SIG-M5 treated with dmso at 0.1 percent for 504 hours (cell line): Measurements from ENCODE around the gene MAMDC4.
"Not testable (repeated sequence)": the region's sequence is repeated elsewhere in the genome, so short reads cannot be mapped to it uniquely, and the experiment has no call there.

ENCODE experiments used
- DNase-seq: peaks from one replicate; lab custom pipeline; 2025; ENCODE audit not compliant: unreplicated experiment; lab: John Stamatoyannopoulos, UW

MAMDC4 gene

DNA sequence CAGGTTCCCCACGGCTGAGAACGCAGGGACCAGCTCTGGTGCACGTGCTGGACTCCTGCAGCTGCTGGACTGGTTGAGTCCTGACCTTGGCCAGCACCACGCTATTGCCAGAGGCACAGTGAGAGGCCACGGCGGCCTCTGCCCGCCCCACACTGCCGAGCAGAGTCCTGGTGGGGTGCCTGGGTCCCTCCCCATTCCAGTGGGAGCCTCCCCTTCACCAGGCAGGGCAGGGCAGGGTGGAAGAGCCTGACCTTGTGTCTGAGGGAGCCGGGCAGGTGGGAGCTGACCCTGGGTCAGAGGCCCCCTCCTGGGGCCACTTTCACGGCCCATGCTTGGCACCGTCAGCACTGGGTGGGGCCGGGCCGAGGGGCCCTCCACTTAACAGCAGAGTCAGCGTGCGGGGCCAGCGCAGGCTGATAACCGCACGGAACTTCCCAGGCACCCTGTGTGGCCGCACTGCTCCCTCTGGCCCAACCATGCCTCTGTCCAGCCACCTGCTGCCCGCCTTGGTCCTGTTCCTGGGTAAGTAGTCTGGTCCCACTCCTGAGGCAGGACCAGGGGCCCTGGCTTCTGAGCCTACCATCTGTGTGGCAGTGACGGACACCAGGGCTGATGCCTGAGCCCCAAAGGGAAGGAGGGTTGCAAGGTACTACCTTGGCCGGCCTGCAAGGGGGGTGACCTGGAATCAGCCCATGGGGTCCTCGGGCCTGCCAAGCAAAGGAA lies at the start of gene MAMDC4:
Gene MAMDC4, plus strand, starts transcription at position 406 of the 723 bp plus-strand sequence. Its CDS starts 71 bp downstream, at position 477.
- no peak for DNase-seq

DNA sequence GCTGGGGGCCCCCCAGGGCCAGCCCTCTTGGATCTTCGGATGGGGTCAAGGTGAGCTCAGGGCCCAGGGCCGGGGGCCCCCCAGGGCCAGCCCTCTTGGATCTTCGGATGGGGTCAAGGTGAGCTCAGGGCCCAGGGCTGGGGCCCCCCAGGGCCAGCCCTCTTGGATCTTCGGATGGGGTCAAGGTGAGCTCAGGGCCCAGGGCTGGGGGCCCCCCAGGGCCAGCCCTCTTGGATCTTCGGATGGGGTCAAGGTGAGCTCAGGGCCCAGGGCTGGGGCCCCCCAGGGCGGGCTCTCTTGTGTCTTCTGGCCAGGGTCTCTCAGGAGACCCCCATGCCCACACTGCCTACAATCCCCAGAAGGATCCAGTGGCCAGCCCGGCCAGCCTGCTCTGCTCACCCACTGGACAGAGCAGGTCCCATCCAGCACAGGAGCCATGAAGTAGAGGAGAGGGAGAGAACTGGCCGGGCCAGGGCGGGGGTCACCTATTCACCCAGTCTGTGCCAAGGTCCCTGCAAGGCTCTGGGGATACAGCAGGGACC lies 49.1 kb upstream of the MAMDC4 start:
- DNase-seq = not testable (repeated sequence)

DNA sequence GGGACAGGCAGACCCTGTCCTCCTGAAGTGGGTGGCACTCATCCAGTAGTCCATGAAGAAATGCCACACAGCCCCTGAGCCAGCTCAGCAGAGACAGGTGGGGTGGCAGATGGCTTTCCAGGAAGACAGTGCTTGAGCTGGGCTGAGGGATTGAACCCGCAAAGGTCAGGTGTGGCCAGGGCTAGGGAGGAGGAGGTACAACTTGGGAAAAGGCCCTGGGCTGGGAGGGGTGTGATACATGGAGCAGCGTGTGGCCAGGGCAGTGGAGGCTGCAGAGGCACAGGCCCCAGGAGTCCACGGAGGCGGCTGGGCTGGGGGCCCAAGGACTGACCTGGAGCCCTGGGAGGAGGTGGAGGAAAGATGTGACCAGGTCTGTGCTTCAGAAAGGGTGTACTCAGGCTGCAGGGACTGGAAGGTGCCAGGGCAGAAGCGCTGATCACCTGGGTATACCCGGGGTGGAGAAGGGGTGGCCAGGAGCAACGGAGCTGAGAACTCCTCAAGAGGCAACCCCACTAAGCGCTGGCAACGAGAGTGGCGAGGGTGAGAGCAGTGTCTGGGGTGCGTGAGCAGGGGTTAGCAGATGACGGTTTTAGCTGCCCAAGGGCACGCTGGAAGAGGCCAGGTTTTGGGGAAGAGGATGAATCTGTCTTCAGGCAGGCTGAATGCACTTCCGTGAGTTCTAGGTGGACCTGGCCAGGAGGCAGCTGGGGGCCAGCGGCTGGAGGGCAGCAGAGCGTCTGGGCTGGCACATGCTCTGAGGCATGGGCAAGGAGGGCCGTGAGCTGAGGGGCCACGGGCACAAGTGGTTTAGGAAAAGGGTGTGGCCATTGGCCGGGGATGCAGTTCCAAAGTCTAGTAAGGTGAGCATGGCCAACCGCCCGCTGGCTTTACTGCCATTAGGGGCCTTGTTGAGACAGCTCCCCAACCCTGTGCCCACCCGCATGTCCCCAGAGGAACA lies 48.3 kb upstream of the MAMDC4 start:
- no peak for DNase-seq

DNA sequence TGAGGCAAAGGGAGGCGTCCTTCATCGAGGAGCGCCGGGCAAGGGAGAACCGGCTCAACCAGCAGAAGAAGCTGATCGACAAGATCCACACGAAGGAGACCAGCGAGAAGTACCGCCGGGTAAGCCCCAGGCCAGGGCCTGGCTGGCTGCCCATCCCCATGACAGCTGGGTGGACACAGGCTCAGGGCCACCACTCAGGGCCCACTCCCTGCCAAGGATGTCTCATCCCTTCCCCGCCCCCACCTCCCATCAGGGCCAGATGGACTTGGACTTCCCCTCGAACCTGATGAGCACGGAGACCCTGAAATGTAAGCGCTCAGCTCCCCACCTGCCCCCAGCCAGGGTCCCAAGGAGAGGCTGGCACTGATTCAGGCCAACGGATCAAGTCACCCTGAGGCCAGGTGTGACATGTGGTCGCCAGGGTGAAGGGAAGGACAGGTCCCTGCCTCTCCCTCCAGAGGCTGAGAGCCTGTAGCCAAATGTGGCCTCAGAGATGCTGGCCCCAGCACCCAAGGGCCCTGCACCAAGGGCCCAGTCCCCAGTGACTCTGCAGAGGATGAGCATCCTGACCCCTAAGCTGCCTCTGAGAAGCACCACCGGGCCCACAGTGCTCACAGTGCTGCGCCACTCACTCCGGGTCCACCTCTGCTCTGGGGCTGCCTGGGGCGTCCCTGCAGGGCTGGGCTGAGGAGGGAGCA lies 47.5 kb upstream of the MAMDC4 start:
- DNase-seq = peak; percentile 4

DNA sequence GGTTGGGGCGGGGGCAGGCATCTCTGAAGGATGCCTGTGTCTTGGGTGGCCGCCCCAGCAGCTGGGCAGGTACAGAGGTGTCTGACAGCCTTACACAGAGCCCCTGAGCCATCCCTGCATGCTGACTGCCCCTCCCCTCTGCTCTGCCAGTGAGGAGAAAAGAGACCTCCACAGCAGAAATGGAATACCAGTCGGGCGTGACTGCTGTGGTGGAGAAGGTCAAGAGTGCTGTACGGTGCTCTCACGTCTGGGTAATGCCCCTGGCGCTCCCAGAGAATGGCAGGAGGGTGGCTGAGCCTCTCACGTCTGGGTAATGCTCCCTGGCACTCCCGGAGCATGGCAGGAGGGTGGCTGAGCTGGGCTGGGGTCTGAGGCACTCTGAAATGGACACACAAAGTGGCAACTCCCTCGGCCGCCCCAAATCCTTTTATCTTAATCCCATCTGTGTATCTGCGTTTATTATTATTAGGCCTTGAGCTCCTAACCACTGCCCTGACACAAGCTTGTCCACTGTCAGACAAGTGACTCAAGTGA lies 46.9 kb upstream of the MAMDC4 start:
- no peak for DNase-seq

DNA sequence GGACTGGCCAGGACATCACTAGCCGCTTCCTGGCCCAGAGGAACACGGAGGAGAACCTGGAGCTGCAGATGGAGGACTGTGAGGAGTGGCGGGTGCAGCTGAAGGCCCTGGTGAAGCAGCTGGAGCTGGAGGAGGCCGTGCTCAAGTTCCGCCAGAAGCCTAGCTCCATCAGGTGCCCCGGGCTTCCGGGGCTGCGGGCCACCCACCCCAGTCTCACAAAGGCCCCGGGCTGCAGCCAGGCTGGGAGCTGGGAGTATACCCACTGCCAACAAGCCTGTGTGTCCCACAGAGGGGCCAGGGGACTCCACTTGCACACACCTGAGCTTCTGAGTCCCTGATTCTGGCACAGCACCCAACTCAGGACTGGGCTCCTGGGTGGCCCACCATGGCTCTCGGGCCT lies 46.1 kb upstream of the MAMDC4 start:
- DNase-seq = no peak

DNA sequence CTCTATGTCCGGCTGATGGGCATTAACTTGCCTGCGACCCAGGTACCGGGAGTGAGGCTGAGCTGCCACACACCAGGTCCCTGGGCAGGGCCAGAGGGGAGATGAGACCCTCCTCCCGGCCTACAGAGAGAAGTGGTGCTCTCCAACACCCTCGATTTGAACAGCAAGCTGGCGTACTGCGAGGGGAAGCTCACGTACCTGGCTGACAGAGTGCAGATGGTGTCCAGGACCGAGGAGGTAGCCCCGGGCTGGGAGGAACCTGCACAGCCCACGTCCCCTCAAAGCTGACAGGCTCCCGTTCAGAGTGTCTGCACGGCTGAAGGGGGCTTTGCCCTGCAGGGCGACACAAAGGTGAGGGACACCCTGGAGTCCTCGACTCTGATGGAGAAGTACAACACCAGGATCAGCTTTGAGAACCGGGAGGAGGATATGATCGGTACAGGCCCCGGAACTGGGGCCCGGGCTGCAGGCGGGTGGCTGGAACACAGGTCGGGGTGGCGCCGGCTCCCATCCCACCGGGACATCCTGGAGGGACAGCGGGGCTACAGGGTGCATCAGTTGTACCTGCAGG lies 45.4 kb upstream of the MAMDC4 start:
- DNase-seq = no peak

DNA sequence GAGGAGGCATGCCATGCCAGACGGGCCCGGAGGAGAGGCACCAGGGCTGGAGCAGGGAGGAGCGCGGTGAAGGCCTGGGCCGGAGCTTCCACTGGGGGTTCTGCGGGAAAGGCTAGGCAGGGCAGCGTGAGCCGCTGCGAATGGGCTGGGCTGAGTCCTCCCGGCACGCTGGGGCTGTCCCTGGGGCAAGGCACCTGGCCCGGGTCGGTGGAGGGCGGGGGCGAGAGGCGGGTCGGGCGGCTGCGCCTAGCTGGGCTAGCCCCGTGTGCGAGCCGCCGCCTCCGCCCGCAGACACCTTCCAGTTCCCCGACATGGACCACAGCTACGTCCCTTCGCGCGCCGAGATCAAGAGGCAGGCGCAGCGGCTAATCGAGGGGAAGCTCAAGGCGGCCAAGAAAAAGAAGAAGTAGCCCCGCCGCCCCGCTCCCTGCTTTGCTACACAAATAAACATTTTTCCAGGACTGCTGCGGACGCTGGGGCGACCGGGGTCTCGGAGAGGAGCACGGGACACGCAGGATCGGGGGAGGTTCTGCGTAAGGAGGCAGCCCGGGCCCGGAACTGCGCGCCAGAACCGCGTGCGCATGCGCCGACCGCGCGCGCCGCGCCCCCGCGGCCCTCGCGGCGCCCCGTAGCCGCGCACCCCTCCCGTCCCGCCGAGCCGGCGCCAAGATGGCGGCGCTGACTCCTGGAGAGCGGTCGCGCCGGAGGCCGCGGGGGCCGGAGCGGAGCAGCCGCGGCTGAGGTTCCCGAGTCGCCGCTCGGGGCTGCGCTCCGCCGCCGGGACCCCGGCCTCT lies 44.7 kb upstream of the MAMDC4 start, which contains the start of gene RABL6:
Gene RABL6, plus strand, starts transcription at position 668 of the 794 bp plus-strand sequence. CDS start 249 bp downstream, outside the sequence.
- DNase-seq = peak; percentile 82

DNA sequence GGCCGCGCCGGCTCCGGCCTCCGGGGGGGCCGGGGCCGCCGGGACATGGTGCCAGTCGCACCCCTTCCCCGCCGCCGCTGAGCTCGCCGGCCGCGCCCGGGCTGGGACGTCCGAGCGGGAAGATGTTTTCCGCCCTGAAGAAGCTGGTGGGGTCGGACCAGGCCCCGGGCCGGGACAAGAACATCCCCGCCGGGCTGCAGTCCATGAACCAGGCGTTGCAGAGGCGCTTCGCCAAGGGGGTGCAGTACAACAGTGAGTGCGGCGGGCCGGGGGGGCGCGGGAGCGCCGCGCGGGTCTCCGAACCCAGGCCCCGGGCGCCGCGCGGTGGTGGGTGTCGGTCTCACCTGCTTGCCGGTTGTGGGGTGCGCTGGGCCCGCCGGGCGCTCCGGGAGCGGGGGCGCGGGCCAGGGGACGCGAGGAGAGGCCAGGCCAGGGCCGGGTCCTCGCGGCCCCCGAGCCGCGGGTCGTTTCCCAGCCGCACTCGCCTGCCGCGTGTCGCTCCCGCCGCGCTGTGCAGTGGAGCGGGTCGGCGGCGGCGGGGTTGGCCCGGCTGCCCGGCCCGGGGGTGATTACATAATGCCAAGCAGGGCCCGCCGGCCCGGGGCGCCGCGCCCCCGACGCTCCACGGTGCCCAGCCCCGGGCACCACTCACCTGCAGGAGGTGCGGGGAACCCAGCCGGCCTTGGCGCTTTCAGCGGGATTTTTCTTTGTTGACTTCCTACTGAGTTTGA lies 43.9 kb upstream of the MAMDC4 start:
- DNase-seq = no peak

DNA sequence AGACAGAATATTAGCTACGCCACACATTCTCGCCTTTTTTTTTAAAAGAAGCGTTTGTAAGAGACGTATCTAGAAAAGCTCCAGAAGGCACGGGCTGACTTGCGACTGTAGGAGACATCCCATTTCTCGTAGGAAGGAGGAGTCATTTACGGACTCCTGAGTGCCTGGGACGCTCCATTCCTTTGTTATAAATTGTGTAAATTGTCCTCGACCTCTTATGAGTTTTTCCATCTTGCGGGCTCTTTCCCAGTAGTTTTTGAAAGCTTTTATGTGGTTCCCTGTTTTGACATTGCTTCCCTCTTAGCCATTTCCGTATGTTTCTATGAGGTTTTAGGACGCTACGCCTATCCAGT lies 43.4 kb upstream of the MAMDC4 start:
- peak; percentile 7 for DNase-seq

DNA sequence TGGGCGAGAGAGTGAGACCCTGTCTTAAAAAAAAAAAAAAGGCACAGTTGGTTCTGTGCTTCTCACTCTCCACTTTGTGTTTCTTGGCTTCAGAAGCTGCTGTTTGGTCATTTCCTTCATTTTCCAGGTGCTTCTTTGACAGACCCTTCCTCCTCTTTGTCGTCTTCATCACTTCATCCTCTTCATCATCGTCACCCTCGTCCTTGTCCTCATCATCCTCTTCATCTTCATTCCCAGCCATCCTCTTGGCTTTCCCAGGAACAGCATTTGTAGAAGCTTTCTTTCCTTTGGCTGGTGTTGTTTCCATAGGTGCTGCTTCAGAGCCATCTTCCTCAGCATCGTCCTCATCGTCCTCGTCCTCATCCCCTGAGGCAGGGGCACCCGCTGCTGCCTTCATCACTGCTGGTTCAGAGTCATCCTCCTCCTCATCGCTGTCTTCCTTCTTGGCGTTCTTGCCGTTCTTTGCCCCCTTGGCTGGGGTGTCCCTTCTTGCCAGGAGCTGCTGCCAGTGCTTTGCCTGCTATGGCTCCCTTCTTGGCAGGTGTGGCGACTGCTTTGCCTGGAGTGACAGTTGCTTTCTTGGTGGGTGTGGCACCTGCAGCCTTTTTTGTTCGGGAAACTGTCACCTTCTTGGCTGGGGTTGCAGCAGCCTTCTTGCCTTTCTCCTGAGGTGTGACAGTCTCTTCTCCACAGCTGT lies 37.3 kb upstream of the MAMDC4 start:
- no peak for DNase-seq

DNA sequence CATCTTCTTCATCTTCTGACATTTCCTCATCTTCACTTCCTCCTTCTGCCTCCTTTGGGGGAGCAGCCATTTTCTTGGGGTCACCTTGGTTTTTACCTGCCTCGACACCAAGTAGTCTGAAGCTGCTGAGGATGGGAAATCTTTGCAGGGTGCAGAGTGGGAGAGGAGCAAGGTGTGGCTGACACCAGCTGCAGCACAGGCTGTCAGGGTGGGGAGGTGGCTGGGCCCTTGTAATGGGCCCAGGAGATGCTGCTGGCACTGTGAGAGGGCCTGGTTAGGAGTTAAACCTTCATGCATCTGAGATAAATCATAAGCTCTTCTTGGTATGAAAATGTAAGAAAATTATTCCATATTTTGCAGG lies 36.7 kb upstream of the MAMDC4 start:
- DNase-seq = no peak

DNA sequence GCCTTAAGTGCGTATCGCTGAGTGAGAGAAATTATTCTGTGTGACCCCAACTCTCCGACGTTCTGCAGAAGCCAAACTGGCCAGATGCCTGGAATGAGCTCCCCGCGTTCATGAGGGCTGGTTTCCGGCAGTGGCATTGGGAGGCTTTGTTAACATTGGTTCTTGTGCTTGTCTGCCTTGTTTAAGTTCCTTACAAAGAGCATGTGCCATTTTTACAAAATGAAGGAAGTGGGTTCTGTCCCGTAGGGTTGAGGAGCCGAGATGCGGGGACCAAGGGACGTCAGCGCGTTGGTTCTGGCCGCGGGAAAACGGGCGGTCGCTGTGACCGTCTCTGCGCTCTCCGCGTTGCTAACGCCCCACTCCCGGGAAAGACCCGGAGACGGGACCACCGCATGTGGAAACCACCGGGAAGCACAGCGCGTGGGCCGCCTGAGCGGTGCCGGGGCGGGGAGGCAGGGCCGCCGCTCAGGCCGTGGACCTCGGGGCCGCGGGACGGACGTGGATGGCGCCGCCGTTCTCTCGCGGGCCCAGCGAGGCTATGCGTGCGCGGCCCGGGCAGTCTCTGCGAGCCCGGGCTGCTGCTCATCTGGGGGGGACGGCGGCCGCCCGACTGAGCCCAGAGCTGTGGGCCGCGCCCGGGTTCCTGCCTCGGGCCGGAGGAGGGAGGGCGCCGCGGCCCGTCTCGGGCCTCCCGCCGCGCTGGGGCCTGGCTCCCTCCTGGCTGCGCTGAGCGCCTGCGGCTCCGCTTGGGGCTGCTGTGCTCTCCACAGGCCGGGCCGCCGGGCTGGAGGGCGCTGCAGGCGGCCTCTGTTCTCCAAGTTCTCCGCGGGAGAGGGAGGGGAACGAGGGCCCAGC lies 30.9 kb upstream of the MAMDC4 start:
- no peak for DNase-seq

DNA sequence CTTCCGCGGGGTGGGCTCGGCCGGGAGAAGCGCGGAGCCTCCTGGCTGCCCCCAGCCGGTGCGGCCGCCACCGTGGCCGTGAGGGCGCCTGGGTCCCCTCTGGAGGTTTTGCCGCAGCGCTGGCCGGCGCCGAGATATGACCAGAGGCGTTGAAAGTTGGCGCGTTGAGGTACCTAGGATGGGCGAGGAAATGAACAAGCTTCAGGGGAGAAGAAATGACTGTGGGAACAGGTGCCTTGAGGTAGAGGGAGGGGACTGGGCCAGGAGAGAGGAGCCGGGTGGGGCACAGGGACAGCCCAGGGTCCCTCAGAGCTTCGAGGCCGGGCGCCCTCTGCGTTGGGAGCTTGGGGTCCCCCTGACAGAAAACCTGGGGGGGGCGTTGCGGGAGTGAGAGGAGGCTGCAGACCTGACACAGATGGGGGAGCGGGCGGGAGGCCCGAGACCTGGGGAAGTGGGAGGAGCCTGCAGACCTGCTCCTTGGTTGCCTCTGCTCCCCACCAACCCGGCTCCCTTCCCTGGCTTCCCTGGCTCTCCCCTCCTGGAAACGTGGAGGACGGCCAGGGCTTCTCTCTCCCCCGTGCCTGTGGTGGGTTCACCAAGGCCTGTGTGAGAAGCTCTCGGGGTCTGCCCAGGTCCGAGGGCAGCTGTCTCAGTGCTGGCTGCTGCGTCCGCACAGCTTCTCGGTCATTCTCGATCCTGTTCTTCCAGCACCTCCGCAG lies 30.2 kb upstream of the MAMDC4 start:
- no peak for DNase-seq

DNA sequence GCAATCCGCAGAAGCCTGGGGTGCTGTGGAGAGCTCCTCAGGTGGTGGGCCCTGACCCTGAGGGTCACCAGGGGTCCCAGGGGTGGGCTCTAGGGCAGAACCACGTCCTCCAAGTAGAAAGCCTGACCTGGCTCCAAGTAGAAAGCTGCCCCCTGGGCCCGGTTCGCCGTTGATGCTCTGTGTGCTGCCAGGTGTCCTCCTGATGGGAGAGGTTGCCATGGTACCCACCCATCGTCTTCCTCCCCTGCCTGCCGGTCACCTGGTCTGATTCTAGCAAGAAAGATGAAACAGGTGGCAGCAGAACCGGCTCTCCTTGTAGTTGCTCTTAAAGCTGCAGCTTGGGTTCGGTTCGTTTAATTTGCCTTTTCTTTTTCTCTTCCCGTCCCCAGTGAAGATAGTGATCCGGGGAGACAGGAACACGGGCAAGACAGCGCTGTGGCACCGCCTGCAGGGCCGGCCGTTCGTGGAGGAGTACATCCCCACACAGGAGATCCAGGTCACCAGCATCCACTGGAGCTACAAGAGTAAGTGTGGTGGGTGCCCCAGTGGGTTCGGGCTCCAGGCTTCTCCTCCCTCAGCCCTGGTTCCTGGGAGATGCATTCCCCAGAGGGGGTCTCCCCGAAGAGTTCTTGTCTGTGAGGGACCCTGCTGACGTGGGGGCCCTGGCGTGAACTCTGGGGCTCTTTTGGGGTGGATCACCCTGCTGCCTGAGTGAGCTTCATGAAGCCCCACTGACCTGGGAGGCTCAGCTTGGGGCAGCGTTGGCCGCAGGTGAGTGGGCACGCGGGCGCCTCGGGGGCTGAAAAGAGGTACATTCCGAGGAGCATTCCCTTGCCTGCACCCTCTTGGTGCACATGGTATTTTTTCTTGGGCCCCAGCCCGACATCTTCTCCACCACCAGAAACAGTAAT lies 28.8 kb upstream of the MAMDC4 start:
- peak; percentile 21 for DNase-seq
